ENCODE measurements around the gene OR51B4.
"Not testable (repeated sequence)": the region's sequence is repeated elsewhere in the genome, so short reads cannot be mapped to it uniquely, and the experiment has no call there.

OR51B4 gene

GRCh38 chr11:5301846-5302245, at the start of gene OR51B4:
OR51B4 (minus strand) TSS chr11:5301946; CDS start chr11:5301946, 0 bp downstream.
- no peak for DNase-seq (ENCODE audit: low spot score)

DNA sequence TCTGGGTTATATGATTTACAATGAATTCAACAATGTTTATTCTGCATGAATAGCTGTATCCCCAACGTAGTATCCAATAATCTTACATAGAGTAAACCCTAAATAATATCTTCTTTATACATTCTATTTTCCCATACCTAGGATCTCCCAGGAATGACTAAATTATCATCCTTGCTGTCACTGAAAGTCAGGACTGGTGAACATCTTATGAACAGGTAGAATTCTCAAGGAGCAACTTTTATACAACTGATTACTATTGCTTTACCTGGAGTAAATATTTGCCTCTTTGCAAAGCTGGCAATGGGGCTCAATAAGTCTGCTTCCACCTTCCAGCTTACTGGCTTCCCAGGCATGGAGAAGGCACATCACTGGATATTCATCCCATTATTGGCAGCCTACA, 49.5 kb upstream of the OR51B4 start, which contains the start of gene OR51B6:
Gene OR51B6 (plus strand): TSS at position 301 of the 400 bp plus-strand sequence. CDS start 0 bp downstream, at position 301.
- DNase-seq (ENCODE audit: low spot score): no peak

DNA sequence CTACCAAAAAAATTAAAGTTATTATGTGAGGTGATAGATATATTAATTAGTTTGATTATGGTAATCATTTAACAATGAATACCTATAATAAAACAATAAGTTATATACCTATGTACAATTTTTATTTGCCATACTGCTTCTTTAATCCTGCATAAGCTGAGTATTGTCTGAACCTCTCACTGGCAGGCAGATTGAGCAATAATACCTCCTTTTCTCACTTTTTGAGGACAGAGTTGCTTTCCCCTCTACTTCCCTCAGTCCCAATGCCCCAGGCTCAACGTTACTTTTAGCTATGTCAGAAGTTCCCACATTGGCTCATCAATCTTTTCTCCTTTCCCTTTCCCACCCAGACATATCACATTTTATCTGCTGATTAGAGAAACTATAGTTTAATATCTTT, 47.8 kb upstream of the OR51B4 start:
- DNase-seq (ENCODE audit: low spot score): no peak

DNA sequence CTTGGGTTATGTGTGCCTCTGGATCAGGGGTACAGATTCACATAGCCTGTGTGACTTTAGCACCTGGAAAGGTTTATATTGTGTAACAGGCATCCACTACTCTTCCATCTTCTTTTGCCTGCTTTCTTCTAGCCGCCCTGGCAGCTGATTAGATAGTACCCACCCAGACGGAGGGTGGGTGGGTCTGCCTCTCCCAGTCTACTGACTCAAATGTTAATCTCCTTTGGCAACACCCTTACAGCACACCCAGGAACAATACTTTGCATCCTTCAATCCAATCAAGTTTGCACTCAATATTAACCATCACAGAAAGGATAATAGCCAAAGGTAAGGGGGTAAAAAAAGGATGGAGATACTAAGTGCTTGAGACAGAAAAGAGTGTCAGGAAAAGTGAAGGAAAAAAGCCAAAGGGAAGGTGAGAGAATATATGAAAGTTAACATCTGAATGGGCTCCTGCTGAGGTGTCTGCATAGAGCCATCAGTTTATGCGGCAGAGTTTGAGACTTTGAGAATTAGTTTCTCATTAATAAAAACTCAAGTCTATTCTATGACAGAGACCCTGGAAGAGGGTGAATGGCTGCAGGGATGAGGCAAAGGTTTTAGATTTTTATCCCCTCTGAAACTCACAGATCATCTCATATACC, 46.9 kb upstream of the OR51B4 start:
- DNase-seq (ENCODE audit: low spot score): no peak

- DNase-seq (ENCODE audit: low spot score): no peak
Observed at GRCh38 chr11:5345831-5346230, 44.1 kb upstream of the OR51B4 start.

DNA sequence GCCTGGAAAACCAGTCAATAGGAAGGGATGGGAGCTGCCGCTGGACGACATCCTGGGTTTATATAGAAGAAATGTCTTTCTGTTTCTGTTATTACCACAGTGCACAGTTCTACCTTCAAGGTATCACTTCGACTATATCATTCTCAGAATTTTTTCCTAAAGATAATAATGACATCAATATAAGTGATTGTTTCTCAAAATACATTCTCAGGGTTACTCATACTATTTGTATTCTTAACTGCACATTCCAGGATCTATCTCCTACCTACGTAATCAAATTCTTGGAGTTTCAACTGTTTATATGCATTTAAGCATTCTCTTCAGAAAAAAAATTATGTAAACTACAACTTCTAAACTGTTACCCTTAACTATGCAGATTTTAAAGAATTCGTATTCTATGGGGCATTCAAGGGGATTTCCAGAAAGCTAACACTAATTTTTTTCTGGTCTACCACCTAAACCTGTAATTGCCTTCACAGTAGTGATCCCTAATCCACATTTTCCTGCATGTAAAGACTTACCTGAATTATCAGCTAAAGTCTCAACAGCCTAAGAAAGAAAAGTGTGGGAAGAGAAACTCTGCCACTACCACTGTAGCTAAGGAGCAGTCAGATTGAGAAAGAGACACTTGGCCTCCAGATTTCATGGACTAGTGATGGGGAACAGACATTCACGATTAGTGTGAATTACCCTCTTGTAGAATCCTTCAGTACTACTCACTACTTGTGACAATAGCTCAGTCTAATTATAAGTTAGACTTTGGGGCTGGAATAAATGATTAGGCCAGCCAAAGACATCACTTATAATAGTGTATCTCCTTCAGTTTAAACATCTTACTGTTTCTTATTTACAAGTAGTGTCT, 42.0 kb upstream of the OR51B4 start, which contains the start of gene OR51B5:
Gene OR51B5 (minus strand): TSS at position 51 of the 862 bp plus-strand sequence. CDS start 0 bp downstream, at position 51.
- no peak for DNase-seq (ENCODE audit: low spot score)

- DNase-seq (ENCODE audit: low spot score): no peak
Observed at GRCh38 chr11:5339771-5340322, 38.1 kb upstream of the OR51B4 start.

DNA sequence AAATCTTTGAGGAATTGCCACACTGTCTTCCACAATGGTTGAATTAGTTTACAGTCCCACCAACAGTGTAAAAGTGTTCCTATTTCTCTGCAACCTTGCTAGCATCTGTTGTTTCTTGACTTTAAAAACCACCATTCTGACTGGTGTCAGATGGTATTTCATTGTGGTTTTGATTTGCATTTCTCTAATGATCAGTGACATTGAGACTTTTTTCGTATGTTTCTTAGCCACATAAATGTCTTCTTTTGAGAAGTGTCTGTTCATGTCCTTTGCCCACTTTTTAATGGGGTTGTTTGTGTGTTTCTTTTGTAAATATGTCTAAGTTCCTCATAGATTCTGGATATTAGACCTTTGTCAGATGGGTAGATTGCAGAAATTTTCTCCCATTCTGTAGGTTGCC, 35.5 kb upstream of the OR51B4 start:
- not testable (repeated sequence) for DNase-seq (ENCODE audit: low spot score)

DNA sequence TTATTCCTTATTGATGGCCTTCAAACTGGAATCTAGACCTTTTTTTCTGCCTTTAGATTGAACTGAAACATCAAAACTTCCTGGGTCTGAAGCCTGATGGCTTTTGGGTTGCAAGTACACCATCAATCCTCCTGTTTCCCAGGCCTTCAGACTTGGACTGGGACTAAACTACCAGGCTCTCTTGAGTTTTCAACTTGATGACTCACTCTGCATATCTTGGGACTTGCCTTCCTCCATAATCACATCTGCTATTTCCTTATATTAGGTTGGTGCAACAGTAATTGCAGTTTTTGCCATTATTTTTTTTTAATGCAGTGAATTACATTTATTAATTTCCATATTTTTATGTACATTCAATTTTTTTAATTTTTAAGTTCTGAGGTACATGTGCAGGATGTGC, 34.6 kb upstream of the OR51B4 start:
- no peak for DNase-seq (ENCODE audit: low spot score)

GRCh38 chr11:5335170-5335569, 33.4 kb upstream of the OR51B4 start:
- no peak for DNase-seq (ENCODE audit: low spot score)

GRCh38 chr11:5324197-5324596, 22.5 kb upstream of the OR51B4 start, which contains the start of gene OR51B2:
OR51B2 (minus strand) TSS chr11:5324297; CDS start chr11:5324297, 0 bp downstream.
- no peak for DNase-seq (ENCODE audit: low spot score)

- no peak for DNase-seq (ENCODE audit: low spot score)
Observed at GRCh38 chr11:5317292-5317691, 15.5 kb upstream of the OR51B4 start.

DNA sequence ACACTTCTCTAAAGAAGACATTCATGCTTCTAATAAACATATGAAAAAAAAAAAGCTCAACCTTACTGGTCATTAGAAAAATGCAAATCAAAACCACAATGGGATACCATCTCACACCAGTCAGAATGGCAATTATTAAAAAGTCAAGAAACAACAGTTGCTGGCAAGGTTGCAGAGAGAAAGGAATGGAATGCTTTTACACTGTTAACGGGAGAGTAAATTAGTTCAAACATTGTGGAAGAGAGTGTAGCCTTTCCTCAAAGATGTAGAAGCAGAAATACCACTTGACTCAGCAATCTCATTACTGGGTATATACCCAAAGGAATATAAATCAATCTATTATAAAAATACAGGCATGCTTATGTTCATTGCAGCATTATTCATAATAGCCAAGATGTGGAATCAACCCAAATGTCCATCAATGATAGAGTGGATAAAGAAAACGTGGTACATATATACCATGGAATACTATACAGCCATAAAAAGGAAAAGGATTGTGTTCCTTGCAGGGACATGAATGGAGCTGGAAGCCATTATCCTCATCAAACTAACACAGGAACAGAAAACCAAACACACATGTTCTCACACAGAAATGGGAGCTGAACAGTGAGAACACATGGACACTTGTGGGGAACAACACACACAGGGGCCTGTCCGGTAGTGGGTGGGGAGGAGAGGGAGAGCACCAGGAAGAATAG, 11.7 kb upstream of the OR51B4 start:
- DNase-seq (ENCODE audit: low spot score): not testable (repeated sequence)

GRCh38 chr11:5310423-5310822, 8.7 kb upstream of the OR51B4 start:
- DNase-seq (ENCODE audit: low spot score): no peak

GRCh38 chr11:5307256-5308019, 5.7 kb upstream of the OR51B4 start:
- no peak for DNase-seq (ENCODE audit: low spot score)

DNA sequence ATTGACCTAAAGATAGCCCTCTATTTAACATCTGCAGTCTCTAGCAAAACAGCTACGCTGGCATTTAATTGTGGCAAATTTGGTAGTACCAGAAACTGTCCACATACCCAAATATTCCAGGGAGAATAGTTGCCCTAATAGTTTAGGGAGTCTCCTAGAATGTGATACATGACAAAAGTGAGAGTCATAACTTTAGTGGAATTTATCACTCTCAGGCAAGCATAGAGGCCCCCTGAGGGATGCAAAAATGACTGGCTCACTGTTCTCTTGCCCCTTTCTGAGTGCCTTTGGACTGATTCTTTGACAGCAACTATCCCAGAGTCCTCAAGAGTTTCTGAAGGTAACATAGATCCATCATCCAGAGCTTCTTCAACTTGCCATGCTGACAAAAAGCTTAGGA, 2.3 kb upstream of the OR51B4 start:
- no peak for DNase-seq (ENCODE audit: low spot score)

- DNase-seq (ENCODE audit: low spot score): no peak
Observed at GRCh38 chr11:5303626-5304025, 1.9 kb upstream of the OR51B4 start.

GRCh38 chr11:5300251-5300650, 1.5 kb downstream of the OR51B4 start:
- DNase-seq (ENCODE audit: low spot score): no peak

DNA sequence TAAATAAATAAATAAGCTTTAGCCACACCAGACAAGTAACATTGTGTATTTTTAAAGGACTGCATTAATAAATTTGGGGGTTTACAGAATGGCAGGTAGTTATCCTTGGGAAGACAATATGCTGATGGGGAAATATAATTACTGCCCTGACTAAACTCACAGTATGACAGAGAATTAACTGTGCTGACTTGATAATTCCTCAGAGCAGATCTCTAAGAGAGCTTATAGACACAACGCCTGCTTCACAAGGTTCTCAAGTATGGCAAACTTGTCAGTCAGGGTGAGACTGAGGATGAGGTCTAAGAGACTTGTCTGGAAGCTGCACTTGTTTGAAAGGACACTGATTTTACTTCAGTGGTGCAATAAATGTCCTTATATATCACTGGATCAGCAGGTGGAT, 3.3 kb downstream of the OR51B4 start:
- no peak for DNase-seq (ENCODE audit: low spot score)

DNA sequence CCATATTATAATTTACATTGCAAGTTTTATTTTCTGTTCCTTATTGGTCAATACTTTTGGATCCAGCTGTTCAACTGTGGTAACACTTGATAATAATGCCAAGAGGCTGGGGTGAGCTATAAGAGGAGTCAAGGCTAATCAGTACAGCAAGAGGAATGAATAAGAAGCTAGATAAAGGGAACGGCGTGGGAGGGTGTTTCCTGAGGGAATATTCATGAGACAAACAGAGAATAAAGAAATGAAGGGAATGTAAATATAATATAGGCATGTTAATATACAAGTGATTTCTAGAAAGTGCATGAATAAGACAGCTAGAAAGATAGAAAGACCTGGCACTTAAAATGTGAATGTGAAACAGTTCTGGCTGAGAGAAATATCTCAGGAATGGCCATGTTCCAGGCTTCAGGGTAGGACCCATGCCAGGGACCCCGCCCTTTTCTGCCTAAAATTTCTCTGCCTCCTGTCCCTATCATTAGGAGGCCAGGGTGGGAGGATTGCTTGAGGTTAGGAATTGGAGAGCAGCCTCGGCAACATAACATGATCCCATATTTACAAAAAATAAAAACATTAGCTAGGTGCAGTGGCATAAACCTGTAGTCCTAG, 3.9 kb downstream of the OR51B4 start:
- no peak for DNase-seq (ENCODE audit: low spot score)
